Sigmoid colon (tissue), 7 donors: ENCODE data around the gene TRPM2. TPM values are rescaled to one million over a fixed set of nuclear protein-coding genes. Genes with fewer than 3 reads are reported as not detected.
A peak's percentile ranks its signal among the peaks of the same experiment; 100 is the strongest.

ENCODE experiments used
- DNase-seq: peaks from one replicate; pipeline ENCODE4 v3.0.0-alpha.2; 2019
- H3K27ac ChIP-seq, 4 donors: fragments of 200-600 bp; sonication (generic); one replicate each; pipeline ENCODE4 v1.5.1; 2016 to 2019; ENCODE audit warnings: mild to moderate bottlenecking in 1 of 4
- H3K27me3 ChIP-seq, 3 donors: fragments of 200-600 bp; sonication (generic); one replicate each; pipeline ENCODE4 v1.5.1; 2019; ENCODE audit warnings: mild to moderate bottlenecking in 1 of 3
- H3K36me3 ChIP-seq, 4 donors: fragments of 200-600 bp; sonication (generic); one replicate each; pipeline ENCODE4 v1.5.1; 2016 to 2019
- H3K4me1 ChIP-seq, 4 donors: fragments of 200-600 bp; sonication (generic); one replicate each; pipeline ENCODE4 v1.5.1; 2017 to 2019
- H3K4me3 ChIP-seq, 4 donors: fragments of 200-600 bp; sonication (generic); one replicate each; pipeline ENCODE4 v1.5.1; 2017 to 2019; ENCODE audit warnings: mild to moderate bottlenecking in 2 of 4, moderate library complexity in 1 of 4
- H3K9me3 ChIP-seq, 4 donors: fragments of 200-600 bp in 3 of 4; sonication (generic) in 3 of 4; one replicate each; pipeline versions ENCODE4 v1.5.1 to v1.6.1; 2013 to 2019
- CTCF ChIP-seq, 4 experiments: fragments of 450-650 bp in 3 of 4; fragments of 200-600 bp in 1 of 4; IDR thresholded peaks; one replicate each; pipeline ENCODE4 v1.5.1; 2016 to 2019; ENCODE audit warnings: antibody characterized with exemption in 4 of 4, mild to moderate bottlenecking in 3 of 4, moderate library complexity in 2 of 4
- EP300 ChIP-seq, 4 donors: sonication (generic); formaldehyde crosslinking; IDR thresholded peaks; one replicate each; pipeline ENCODE4 v1.6.1; 2017; ENCODE audit warnings: antibody characterized with exemption in 4 of 4
- POLR2A ChIP-seq, 2 donors: fragments of 450-650 bp; IDR thresholded peaks; one replicate each; pipeline ENCODE4 v1.6.1; 2016; ENCODE audit warnings: antibody characterized with exemption in 2 of 2, mild to moderate bottlenecking in 2 of 2, moderate library complexity in 2 of 2
- POLR2AphosphoS5 ChIP-seq, 4 donors: sonication (generic); formaldehyde crosslinking; IDR thresholded peaks; one replicate each; pipeline ENCODE4 v1.6.1; 2017; ENCODE audit warnings: antibody characterized with exemption in 4 of 4
- WGBS, 2 donors: extraction: QIAGEN DNeasy Blood & Tissue Kit; methylation state at CpG; one replicate each; pipeline ENCODE4 v1.1.7; 2013; 5-methylcytosine and 5-hydroxymethylcytosine counted together
- intact Hi-C: fragments of 100-400 bp; cut with DNase I; formaldehyde crosslinking; loops from one replicate; pipeline ENCODE4 v1.15.1; 2023
- polyA plus RNA-seq, 3 donors: library from polyadenylated mRNA; stranded (reverse); fragments of 200-250 nt; gene quantifications; one replicate each; pipeline ENCODE4 v1.2.3, GENCODE V29; 2013
- total RNA-seq, 4 donors: library from RNA; depleted of rRNA; stranded (reverse); fragments of >200 nt; gene quantifications; one replicate each; pipeline ENCODE4 v1.1.0, GENCODE V29; 2016
- donor health status: healthy with polysubstance abuse.
- donor health status: Bipolar disorder and iron deficiency.
- donor health status: healthy.

Gene TRPM2
- 1 to 10 TPM; 1.6 to 3.9 (median 3.2) TPM for total RNA-seq
- 1 to 10 TPM; 2.4 to 4.9 (median 3.5) TPM for polyA plus RNA-seq

GRCh38 chr21:44353191-44353970 is at the start of gene TRPM2:
Gene TRPM2 (plus strand): TSS chr21:44353621. CDS start chr21:44353701, 80 bp downstream.
- H3K4me1 ChIP-seq, result peaks cover 0 to 10% (median 6%) of the 10 kb centered on the region in 4 donors
- H3K36me3 ChIP-seq, result no peaks in the 10 kb centered on the region
- intact Hi-C loops, result no loop called here
- no peak for DNase-seq
- TF ChIP-seq EP300 (IDR thresholded peaks at IDR 0.05) (no peak), POLR2AphosphoS5 (IDR thresholded peaks at IDR 0.05) (no peak), POLR2A (IDR thresholded peaks at IDR 0.05) (no peak)
- peak within 1 kb of the TSS in 3 of 4 donors; percentile 48 to 62 (median 55) for H3K27ac ChIP-seq
- peak within 1 kb of the TSS in 2 of 4 donors; percentile 9 to 31 for H3K4me3 ChIP-seq
- peaks cover 17 to 45% (median 31%) of the 10 kb centered on the region in 3 donors for H3K27me3 ChIP-seq
- H3K9me3 ChIP-seq, result no peaks in the 10 kb centered on the region
- WGBS, 2 donors, result 53 to 60% methylated on average over 21 of the region's 21 CpGs

GRCh38 chr21:44304011-44304616 is 49.3 kb upstream of the TRPM2 start:
- WGBS, 2 donors, result 45 to 74% methylated on average over 16 of the region's 16 CpGs
- H3K4me1 ChIP-seq, result peaks cover 0 to 60% (median 41%) of the 10 kb centered on the region in 4 donors
- H3K27me3 ChIP-seq, result no peaks in the 10 kb centered on the region
- no peak for TF ChIP-seq POLR2A (IDR thresholded peaks at IDR 0.05)
- no peak for TF ChIP-seq POLR2AphosphoS5 (IDR thresholded peaks at IDR 0.05)
- no peak for TF ChIP-seq EP300 (IDR thresholded peaks at IDR 0.05)
- TF ChIP-seq CTCF (IDR thresholded peaks at IDR 0.05), result no peak
- peak overlapping the region in 2 of 4 donors; percentile 15 to 25 for H3K27ac ChIP-seq
- intact Hi-C loops, result no loop called here
- no peak for DNase-seq
- H3K36me3 ChIP-seq, result peaks cover 0 to 13% (median 0%) of the 10 kb centered on the region in 4 donors
- H3K4me3 ChIP-seq, result no peak overlapping the region
- no peaks in the 10 kb centered on the region for H3K9me3 ChIP-seq

- H3K36me3 ChIP-seq, result peaks cover 0 to 14% (median 0%) of the 10 kb centered on the region in 4 donors
- no peak overlapping the region for H3K4me3 ChIP-seq
- WGBS, 2 donors, result 34 to 65% methylated on average over 8 of the region's 8 CpGs
- H3K9me3 ChIP-seq, result no peaks in the 10 kb centered on the region
- intact Hi-C loops, result no loop called here
- no peak for TF ChIP-seq POLR2AphosphoS5 (IDR thresholded peaks at IDR 0.05)
- peak in 3 of 4 experiments; percentile 33 to 41 (median 35) for TF ChIP-seq CTCF (IDR thresholded peaks at IDR 0.05)
- peaks cover 0 to 55% (median 36%) of the 10 kb centered on the region in 4 donors for H3K4me1 ChIP-seq
- no peak for DNase-seq
- peak overlapping the region in 1 of 4 donors; percentile 25 for H3K27ac ChIP-seq
- no peaks in the 10 kb centered on the region for H3K27me3 ChIP-seq
Measured at GRCh38 chr21:44304877-44305293, 48.5 kb upstream of the TRPM2 start.

- peaks cover 0 to 53% (median 34%) of the 10 kb centered on the region in 4 donors for H3K4me1 ChIP-seq
Measured at GRCh38 chr21:44305691-44306090, 47.7 kb upstream of the TRPM2 start.

More at GRCh38 chr21:44305691-44306090, 47.7 kb upstream of the TRPM2 start:
- TF ChIP-seq POLR2A (IDR thresholded peaks at IDR 0.05) (no peak), EP300 (IDR thresholded peaks at IDR 0.05) (no peak), CTCF (IDR thresholded peaks at IDR 0.05) (no peak), POLR2AphosphoS5 (IDR thresholded peaks at IDR 0.05) (no peak)
- intact Hi-C loops, result no loop called here
- Histone ChIP-seq H3K27me3 (no peaks in the 10 kb centered on the region), H3K9me3 (no peaks in the 10 kb centered on the region), H3K27ac (peak overlapping the region in 1 of 4 donors; percentile 15), H3K4me3 (no peak overlapping the region), H3K36me3 (peaks cover 0 to 22% (median 3%) of the 10 kb centered on the region in 4 donors)
- DNase-seq, result no peak
- WGBS, 2 donors, result 85 to 89% methylated on average over 9 of the region's 9 CpGs
